ENCODE measurements around the gene FAM210B.

DNA sequence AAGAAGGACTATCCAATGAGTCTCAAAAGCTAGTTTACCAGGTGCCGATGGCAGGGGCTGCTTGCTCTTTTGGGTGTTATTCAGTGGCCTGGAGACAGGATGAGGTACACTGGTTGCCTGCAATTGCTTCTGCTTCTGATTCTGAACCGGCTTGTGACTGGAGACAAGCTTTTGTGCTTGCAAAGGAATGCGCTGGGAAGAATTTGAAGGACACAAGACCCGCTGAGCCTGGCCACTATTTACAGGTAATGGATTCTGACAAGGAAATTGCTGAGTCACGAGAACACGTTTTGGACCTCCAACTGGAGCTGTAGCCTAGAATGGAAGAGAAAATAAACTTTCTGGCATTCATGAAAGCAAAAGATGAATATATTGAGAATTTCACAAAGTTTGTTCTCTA is 27.4 kb downstream of the FAM210B start:
- TF ChIP-seq POLR2AphosphoS5 (IDR thresholded peaks at IDR 0.05) (no peak), POLR2A (IDR thresholded peaks at IDR 0.05) (no peak), EP300 (IDR thresholded peaks at IDR 0.05) (no peak)
- TF ChIP-seq, protein P1, sequence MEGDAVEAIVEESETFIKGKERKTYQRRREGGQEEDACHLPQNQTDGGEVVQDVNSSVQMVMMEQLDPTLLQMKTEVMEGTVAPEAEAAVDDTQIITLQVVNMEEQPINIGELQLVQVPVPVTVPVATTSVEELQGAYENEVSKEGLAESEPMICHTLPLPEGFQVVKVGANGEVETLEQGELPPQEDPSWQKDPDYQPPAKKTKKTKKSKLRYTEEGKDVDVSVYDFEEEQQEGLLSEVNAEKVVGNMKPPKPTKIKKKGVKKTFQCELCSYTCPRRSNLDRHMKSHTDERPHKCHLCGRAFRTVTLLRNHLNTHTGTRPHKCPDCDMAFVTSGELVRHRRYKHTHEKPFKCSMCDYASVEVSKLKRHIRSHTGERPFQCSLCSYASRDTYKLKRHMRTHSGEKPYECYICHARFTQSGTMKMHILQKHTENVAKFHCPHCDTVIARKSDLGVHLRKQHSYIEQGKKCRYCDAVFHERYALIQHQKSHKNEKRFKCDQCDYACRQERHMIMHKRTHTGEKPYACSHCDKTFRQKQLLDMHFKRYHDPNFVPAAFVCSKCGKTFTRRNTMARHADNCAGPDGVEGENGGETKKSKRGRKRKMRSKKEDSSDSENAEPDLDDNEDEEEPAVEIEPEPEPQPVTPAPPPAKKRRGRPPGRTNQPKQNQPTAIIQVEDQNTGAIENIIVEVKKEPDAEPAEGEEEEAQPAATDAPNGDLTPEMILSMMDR (IDR thresholded peaks at IDR 0.05): no peak

All from upper lobe of left lung (tissue), 4 donors.